ENCODE results near the gene PPFIA3.
"Not testable (repeated sequence)": the region's sequence is repeated elsewhere in the genome, so short reads cannot be mapped to it uniquely, and the experiment has no call there.

The PPFIA3 gene

GRCh38 chr19:49150106-49150943, 31.0 kb downstream of the PPFIA3 start:
- DNase-seq (ENCODE audit: low read depth): peak; percentile 22

DNA sequence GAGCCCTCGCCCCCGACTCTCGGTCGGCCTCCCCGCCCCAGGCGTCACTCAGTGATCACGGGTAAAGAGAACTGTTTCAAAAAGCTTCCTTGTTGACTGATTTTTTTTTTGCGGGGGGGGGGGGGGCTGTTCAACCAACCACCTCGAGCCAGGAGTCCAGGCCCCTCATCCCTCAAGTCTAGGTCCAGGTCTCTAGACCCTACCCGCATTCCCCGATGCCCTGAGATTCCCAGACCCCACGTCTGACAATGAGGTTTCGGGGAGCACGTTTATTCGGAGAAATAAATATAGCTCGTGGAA, 31.6 kb downstream of the PPFIA3 start:
- DNase-seq (ENCODE audit: low read depth): no peak

DNA sequence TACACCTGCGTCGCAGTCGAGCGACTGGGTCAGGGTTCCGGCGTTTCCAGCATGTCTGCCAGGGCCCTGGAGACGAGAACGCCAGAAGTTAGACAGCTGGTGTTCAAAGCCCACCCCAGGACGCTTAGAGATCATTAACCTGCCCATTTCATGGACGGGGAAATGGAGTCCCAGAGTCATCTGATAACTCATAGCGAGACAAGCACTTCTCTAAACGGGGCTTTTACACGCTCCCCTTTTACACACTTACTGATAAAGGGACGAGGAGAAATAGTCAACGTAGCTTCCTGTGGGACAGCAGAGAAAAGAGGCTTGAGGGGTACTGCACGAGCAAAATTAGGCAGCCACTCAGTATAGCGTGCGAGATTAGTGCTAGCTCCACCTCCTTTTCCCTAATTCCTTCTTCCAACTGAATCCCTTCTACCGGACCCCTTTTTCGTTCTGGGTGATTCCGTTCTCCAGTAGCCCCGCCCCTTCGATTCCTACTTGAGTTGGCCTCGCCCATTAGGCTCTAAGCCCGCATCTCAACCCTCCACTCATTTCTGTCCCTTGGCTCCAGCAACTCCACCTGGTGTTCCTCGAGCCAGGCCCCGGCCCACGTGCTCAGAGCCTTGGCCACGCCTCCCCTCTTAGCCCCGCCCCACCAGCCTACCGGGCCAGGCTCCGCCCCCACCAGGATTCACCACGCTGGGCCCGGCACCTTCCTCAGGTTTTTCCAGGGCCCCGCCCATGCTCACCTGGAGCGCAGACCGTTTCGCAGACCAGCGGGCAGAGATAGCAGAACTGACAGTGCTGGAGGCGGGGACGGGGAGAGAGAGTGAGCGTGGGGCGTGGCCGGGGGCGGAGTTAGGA, 32.1 kb downstream of the PPFIA3 start:
- DNase-seq (ENCODE audit: low read depth): peak; percentile 42

GRCh38 chr19:49152119-49152550, 32.8 kb downstream of the PPFIA3 start:
- DNase-seq (ENCODE audit: low read depth): no peak

- DNase-seq (ENCODE audit: low read depth): no peak
Measured at GRCh38 chr19:49153167-49153809, 33.9 kb downstream of the PPFIA3 start.

DNA sequence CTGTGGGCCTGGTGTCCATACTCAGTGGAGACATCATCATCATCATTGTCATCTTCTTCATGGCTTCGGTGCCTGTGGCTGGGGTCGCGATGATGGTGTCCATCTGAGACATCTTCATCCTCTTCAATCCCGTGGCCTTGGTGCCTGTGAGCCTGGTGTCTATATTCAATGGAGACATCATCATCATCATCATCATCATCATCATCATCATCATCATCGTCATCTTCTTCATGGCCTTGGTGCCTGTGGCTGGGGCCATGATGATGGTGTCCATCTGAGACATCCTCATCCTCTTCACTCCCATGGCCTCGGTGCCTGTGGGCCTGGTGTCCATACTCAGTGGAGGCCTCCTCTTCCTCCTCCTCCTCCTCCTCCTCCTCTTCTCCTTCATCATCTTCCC, 34.9 kb downstream of the PPFIA3 start:
- no peak for DNase-seq (ENCODE audit: low read depth)

- no peak for DNase-seq (ENCODE audit: low read depth)
Measured at GRCh38 chr19:49155005-49155819, 35.9 kb downstream of the PPFIA3 start, which contains the start of gene HRC. HRC (minus strand) TSS chr19:49155396; CDS start chr19:49155237, 159 bp downstream.

DNA sequence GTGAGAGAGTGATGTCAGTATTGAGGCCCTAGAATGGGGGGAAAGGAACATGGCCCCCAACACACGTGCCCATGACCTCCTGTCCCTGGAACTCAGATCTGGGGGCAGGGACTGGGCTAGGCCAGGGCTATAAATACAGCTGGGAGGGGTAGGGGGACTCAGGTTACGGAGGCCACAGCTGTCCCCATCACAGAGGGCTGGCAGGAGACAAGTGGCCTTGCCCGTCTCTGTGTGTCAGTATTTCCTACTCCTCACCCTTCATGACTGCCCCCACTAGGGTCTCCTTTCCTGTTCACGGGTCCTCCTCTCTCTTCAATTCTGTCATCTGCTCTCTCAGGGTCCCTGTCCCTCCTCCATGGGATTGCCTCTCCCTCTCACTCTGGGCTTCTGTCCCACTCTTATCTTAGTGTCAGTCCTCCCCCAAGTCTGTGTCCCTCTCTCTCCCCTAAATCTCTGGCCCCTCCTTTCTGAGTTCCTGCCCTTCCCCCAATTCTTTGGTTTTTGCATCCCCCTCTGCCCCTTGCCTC, 36.5 kb downstream of the PPFIA3 start:
- DNase-seq (ENCODE audit: low read depth): no peak

- DNase-seq (ENCODE audit: low read depth): peak; percentile 56
Measured at GRCh38 chr19:49157445-49158224, 38.3 kb downstream of the PPFIA3 start, which contains the start of gene TRPM4. TRPM4 (plus strand) TSS chr19:49157792; CDS start chr19:49157867, 75 bp downstream.

DNA sequence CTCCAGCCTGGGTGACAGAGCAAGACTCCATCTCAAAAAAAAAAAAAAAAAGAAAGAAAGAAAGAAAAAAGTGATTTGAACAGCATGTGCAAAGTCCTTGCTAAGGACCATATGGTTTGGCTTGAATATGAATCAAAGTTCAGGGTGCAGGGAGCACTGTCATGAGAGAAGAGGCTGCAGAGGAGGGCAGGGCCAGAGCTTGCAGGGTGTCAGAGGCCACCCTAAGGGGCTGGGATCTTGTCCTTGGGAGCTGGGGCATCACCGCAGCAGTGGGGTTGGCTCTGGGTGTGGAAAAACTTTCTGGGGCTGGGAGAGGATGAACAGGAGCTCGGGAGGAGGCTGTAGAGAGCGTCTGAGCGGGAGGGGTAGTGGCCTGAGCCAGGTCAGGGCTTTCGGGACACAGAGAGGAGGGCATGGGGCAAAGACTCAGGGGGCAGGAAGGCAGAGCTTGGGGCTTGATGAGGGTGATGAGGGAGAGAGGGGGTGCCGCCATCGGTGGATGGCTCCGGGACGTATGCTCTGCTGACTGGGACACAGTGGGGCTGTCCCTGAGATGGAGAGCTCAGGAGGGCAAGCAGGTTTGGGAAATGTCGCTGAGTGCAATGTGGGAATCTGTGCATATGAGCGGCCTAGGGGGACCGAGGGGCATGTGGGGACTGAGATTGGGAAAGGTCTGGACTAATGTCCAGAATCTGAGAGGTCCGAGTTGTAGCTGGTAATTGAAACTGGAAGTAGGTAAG, 41.3 kb downstream of the PPFIA3 start:
- DNase-seq (ENCODE audit: low read depth): no peak

GRCh38 chr19:49161987-49162386, 42.6 kb downstream of the PPFIA3 start:
- no peak for DNase-seq (ENCODE audit: low read depth)

- DNase-seq (ENCODE audit: low read depth): no peak
Measured at GRCh38 chr19:49165111-49165750, 45.9 kb downstream of the PPFIA3 start.

GRCh38 chr19:49165865-49166301, 46.5 kb downstream of the PPFIA3 start:
- no peak for DNase-seq (ENCODE audit: low read depth)

DNA sequence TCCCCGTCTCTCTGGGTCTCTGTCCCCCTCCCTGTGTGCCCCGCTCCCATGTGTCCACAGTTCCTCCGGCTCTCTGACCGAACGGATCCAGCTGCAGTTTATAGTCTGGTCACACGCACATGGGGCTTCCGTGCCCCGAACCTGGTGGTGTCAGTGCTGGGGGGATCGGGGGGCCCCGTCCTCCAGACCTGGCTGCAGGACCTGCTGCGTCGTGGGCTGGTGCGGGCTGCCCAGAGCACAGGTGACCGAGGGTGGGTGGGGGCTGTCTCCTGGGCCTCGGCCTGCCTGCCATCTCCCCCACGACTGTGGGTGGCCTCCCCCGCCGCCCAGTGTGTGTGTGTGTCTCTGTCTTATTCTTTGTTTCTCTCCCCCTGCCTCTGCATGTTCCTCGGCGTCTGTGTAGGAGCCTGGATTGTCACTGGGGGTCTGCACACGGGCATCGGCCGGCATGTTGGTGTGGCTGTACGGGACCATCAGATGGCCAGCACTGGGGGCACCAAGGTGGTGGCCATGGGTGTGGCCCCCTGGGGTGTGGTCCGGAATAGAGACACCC, 48.6 kb downstream of the PPFIA3 start:
- no peak for DNase-seq (ENCODE audit: low read depth)

DNA sequence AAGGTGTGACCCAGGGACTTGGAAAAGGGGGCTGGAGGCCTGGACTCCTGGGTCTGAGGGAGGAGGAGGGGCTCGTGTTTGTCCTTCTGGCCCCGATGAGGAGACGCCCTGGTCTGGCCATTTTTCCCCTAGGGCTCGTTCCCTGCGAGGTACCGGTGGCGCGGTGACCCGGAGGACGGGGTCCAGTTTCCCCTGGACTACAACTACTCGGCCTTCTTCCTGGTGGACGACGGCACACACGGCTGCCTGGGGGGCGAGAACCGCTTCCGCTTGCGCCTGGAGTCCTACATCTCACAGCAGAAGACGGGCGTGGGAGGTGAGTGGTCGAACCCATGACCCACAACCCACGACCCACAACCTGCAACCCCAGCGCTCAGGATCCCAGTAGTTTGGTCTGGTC, 49.1 kb downstream of the PPFIA3 start:
- DNase-seq (ENCODE audit: low read depth): no peak

DNA sequence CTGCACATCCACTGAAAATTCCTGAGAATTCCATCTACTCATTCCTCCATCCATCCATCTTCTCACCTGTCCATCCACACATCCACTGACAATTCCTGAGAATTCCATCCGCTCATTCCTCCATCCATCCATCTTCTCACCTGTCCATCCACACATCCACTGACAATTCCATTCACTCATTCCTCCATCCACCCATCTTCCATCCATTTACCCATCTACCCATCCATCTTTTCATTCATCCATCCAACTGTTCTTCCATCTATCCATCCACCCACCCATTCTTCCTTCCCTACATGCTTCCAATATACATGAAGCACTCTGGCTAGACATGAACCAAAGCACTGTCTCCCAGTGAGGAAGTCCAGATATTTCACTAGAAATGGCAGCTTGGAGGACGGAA, 53.9 kb downstream of the PPFIA3 start:
- DNase-seq (ENCODE audit: low read depth): no peak

GRCh38 chr19:49180659-49181058, 61.3 kb downstream of the PPFIA3 start:
- no peak for DNase-seq (ENCODE audit: low read depth)

GRCh38 chr19:49182010-49182847, 62.9 kb downstream of the PPFIA3 start:
- DNase-seq (ENCODE audit: low read depth): not testable (repeated sequence)
